IMR-90 (cell line): ENCODE results near the gene ELL.

ENCODE experiments used
- CTCF ChIP-seq: conservative IDR thresholded peaks from 2 replicates; pipeline ENCODE4 v1.5.1; 2012; ENCODE audit warnings: mild to moderate bottlenecking, low read depth, low read length, improper control_type of control experiment
- POLR2A ChIP-seq: IDR thresholded peaks from 2 replicates; pipeline ENCODE4 v1.6.1; 2012; ENCODE audit warnings: mild to moderate bottlenecking, low read depth, low read length
- RFX5 ChIP-seq: IDR thresholded peaks from 2 replicates; pipeline ENCODE4 v1.8.0; 2012; ENCODE audit warnings: low read depth, mild to moderate bottlenecking, low read length, moderate library complexity
- TF ChIP-seq, protein P1 (sequence below): fragments of 150-350 bp; IDR thresholded peaks from 2 replicates; pipeline ENCODE4 v1.6.1; 2017; ENCODE audit warnings: mild to moderate bottlenecking, antibody characterized with exemption, low read length, low read depth

DNA sequence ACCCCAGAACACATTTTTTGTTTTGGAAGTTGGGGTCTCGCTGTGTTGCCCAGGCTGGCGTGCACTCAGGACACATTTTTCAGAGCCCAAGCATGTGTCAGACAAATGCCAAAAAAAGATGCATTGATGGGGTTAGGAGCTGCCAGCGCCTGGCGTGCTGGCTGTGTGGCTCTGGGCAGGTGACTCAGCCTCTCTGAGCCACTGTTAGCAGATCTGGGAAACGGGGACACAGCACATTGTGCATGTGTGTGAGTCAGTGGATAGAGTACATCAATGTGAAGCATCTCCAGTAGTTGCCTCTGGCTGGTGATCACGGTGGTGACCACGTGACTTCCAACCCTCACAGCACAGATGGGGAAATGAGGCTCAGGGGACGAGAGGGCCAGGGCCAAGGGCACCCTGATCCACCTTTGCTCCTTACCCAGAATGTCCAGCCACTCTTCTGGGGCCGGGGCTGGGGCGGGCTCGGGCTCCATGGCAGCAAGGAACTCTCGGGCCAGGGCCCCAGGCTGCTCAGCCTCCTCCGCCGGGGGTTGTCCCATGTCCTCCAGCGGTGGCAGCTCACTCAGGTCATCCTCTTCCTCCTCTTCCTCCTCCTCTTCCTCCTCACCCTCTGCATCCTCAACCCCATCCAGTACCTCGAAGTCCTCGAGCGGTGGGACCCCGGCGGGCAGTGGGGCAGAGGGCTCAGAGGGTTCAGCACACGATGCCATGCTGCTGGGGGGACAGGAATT is 19.6 kb upstream of the ELL start:
- no peak for TF ChIP-seq CTCF
- no peak for TF ChIP-seq POLR2A
- TF ChIP-seq, protein P1, sequence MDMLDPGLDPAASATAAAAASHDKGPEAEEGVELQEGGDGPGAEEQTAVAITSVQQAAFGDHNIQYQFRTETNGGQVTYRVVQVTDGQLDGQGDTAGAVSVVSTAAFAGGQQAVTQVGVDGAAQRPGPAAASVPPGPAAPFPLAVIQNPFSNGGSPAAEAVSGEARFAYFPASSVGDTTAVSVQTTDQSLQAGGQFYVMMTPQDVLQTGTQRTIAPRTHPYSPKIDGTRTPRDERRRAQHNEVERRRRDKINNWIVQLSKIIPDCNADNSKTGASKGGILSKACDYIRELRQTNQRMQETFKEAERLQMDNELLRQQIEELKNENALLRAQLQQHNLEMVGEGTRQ: no peak; the same call in 1 of the 2 replicates
- no peak for TF ChIP-seq RFX5
